Stimulated activated CD8-positive, alpha-beta memory T cell treated with anti-CD3 and anti-CD28 coated beads, Interleukin-2, amount 100 ng/mL, for 1 hour (primary cell): Measurements from ENCODE around the gene RPS19.
"Not testable (repeated sequence)": the region's sequence is repeated elsewhere in the genome, so short reads cannot be mapped to it uniquely, and the experiment has no call there.

Experiments used
- DNase-seq, 2 donors: peaks; one replicate each; pipeline ENCODE4 v3.0.0-alpha.2; 2020; ENCODE audit warnings: low read depth in 2 of 2

Gene RPS19

DNA sequence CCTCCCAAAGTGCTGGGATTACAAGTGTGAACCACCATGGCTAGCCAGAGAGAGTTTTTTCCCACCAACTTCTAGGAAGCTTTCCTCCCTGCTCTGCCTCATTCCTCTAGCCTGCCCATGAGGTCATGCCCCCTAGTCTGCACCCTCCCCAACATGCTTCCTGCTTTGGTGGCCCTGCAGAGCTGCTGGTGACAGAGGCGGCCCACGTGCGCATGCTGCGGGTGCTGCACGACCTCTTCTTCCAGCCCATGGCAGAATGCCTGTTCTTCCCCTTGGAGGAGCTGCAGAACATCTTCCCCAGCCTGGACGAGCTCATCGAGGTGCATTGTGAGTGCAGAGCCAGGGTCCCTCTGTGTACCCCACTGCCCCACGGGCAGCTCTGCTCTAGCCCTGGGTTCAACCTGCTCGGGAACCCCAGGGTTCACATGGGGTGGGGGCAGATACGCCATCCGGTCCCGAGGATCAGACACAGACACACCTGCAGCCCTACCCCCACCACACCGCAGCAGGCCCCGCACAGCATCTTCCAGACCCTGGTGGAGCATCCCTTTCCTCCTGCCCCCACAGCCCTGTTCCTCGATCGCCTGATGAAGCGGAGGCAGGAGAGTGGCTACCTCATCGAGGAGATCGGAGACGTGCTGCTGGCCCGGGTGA lies 41.8 kb downstream of the RPS19 start:
- DNase-seq, result no peak

DNA sequence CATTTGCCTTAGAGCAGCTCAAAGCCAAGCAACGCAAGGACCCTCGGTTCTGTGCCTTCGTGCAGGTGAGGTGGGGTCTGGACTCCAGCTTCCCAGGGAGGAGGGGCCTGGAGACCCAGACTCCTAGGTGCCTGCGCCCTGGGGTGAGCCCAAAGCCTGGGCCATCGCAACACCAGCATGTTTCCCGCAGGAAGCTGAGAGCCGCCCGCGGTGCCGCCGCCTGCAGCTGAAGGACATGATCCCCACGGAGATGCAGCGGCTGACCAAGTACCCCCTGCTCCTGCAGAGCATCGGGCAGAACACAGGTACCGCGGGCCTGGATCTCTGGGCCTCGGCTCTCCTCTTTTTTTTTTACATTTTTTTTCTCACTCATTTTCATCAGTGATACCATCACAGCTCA lies 42.5 kb downstream of the RPS19 start:
- no peak for DNase-seq

DNA sequence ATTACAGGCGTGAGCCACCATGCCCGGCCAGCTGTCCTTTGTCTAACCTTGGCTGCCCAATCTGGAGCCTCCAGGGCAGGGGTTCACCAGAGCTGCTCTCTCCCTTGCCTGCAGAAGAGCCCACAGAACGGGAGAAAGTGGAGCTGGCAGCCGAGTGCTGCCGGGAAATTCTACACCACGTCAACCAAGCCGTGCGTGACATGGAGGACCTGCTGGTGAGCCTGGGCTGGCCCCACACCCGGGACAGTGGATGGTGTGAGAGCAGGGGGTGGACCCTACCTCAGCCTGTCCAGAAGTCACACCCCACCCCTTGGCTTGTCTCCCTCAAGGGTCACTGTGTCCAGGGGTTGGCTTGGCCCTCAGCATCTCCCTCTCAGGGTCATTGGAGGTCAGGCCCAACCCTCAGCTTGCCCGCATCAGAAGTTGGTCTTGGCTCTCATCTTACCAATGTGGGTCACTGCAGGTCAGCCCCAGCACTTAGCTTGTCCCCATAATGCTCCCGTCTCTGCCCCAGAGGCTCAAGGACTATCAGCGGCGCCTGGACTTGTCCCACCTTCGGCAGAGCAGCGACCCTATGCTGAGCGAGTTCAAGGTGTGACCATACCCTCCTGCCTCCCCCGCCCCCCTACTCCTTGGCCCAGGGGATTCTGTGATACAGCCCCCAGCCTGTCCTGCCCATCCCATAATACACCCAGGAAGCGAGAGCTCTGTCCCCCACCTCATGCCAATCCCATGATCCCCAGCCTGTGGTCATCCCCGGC lies 43.3 kb downstream of the RPS19 start:
- DNase-seq, result no peak

DNA sequence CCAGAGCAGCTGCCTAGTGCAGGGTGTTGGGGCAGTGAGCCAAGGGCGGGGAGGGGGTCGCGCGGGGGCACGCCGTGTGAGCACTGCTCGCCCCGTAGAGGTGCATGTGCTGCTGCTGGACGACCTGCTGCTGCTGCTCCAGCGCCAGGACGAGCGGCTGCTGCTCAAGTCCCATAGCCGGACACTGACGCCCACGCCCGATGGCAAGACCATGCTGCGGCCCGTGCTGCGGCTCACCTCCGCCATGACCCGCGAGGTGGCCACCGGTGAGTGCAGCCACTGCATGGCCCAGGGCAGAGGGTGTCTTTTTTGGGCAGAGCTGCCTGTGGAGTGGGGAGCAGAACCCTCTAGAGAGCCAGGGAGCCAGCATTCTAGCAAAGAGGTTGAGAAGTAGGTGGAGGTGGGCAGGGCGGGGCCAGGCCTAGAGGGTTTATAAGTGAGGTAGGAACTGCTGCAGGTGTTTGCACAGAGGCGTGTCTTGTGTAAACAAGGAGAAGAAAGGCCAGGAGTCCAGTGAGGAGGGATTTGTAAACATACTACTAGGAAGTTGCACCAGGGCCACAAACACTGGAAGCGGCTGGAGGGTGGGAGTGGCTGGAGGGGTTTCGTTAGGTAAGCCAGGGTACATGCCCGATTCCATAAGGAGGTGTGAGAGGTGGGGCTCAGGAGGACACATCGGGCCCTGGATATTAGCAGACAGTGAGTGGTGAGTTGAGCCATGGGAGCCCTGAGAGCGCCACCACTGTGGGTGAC lies 44.2 kb downstream of the RPS19 start:
- no peak for DNase-seq

DNA sequence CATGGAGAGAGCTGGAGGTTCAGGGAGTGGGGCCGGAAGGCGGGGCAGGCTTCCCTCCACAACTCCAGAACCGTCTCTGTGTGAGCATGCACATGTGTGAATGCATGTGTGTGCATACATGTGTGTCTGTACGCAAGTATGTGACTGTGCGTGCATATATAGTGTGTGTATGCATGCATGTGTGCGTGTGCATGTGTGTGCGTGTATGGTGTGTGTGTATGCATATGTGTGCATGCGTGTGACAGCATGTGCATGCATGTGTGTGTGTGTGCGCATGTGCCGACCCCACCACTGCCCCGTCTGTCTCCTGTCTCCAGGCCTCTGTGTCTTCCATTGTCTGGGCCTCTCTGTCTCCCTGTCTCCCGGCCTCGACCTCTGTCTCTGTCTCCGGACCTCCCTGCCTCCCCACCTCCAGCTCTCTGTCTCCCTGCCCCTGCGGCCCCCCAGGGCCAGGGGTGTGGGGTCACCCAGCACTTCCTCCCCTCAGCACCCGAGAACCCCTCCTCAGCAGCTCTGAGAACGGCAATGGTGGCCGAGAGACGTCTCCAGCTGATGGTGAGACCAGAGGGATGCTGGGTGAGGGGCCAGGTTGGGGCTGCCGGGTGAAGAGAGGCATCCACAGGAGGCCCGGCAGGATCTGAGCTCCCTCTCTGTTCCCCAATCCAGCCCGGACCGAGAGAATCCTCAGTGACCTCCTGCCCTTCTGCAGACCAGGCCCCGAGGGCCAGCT lies 45.4 kb downstream of the RPS19 start:
- no peak for DNase-seq

DNA sequence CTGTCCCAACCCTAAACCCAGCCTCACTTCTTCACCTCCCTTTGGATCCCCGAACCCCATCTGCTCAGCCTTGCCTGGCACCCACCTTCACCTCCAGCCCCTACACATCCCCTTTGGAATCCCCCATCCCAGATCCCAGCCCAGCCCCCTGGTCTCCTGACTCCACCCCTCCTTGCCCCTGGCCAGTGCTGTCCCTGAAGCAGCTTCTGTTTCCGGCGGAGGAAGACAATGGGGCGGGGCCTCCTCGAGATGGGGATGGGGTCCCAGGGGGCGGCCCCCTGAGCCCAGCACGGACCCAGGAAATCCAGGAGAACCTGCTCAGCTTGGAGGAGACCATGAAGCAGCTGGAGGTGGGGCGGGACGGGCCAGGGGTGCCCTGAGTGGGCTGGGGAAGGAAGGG lies 46.2 kb downstream of the RPS19 start:
- no peak for DNase-seq

DNA sequence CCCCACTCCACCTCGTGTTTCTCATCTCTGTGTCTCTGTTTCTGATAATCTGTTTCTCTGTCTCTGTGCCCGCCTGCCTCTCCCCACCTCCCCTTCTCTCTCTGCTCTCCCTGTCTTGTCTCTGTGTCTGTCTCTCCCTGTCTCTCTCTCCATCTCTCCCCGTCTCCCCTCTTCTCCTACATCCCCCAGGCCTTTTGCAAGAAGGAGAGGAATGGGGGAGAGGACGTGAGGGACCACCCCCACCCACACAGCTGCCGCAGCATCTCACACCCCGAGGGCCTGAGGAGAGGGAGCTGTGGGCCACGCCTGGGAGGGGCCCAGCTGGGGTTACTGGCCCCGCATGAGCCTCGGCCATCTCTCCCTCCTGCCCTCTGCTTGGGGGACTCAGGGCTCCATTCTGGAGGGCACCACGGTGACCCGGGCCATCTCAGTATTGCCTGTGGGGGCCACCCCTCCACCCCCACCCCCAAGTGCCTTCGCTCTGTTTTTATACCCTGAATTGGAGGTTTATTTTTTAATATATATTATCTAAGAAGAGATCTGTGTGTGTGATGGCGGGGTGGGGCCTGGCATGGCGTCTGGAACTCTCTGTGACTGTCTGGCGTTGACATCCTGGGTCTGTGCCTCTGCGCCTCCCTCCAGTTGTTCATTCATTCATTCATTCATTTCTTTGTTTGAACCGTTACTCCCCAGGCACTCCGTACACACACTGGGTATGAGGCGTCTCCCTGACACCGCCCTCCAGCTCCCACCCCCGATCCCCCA lies 47.0 kb downstream of the RPS19 start:
- no peak for DNase-seq

DNA sequence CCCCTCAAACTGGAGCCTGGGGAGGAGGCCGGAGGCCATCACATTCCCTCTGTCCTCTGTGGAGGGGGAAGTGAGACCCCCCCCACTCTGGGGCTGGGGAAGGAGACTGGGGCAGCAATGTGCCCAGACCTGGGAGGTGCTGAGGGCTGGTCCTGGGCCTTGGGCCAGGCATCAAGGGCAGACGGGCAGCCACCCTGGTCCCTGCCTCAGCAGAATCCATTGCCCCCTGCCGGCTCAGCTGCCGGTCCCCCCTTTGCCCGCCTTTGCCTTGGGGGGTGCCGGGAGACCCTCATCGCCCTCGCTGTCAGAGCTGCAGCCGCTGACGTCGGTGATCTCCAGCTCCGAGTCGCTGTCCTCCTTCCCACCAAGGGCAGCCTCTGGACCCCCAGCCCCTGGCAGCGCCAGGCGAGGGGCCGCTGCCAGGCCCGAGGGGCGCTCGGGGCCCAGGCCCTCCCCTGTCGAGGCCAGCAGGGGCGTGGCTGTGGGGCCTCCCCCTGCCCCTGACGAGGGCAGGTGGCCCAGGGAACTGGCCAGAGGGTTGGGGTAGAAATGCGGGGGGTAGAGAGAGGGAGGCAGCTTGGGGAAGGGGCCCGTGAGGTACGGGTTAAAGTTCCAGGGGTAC lies 48.0 kb downstream of the RPS19 start:
- DNase-seq, result no peak

DNA sequence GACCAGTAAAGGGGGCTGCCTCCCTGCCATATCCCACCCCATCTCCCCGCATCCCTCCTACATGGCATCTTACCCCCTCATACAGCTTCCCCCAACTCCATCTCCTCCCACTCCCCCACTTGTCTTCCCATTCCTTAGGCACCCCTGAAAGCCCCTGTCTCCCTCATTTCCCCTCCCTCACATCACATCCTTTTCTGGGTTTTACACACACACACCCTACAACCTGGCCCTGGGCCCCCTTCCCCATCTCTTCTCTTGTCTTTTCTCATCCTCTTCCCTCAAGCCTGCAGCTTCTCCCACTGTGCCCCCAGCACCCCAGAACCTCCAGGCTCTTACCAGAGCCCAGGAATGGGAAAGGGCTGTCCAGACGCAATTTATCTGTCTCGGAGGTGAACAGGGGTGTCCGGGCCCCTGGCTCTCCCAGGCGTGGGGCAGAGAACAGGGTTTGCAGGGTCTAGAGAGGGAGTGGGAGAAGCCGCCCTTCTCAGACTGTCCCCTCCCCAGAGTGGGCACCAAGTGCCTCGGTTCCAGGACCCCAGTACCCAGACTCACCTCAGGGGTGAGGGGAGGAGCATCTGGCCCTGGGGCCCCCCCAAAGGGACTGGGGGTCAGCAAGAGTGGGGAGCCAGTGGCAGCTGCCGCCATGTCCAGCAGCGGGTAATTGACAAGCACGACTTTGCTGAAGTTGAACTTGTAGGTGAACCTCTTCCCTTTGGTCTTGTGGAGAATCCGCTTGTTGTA lies 48.8 kb downstream of the RPS19 start:
- no peak for DNase-seq

DNA sequence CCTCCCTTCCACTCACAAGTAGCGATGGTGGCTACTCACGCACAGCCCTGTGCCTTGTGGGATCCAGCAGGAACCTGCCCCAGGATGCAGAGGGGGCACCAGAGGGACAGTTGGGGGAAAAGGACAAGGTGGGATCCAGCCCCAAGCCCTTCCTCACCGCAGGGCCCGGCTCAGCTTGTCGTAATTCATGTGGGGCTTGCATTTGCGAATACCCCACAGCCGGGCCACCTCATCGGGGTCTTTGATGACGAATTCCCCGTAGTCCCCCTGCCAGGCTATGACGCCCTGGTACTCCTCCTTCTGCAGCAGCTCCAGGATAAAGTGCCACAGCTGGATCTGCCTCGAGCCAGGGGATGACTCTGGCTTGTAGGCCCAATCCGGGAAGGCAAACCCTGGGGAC lies 49.7 kb downstream of the RPS19 start:
- no peak for DNase-seq

DNA sequence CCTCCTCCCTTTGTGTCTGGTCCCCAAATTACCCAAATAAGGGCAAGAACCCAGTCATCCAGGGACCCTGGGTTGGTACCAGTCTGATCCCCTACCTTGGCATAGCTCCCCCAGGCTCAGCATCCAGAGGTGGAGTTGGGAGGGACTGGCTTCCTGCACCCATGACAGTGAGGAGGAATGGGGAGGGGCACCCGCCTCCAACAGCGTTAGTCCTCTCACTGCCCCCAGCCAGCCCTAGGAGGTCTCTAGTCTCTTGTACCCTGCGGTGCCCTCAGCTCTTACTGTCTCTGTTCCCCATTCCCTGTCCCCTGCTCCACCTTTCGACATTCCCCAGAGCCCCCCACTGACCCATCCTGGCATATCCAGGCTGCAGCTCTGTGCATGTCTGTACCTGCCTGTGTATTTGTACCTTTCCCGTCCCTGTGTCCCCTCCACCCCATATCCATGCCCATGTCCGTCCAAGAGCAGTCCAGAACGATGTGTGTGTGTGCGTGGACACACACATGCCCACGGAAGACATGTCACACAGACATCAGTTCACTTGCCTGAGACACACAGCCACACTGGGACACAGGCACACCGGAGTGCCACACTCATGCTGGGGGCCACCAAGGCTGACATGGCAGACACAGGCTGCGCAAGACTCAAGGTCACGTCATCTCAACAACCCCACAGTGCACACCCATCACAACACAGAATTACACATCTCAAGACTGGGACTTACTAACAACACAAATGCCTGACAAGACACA lies 50.4 kb downstream of the RPS19 start:
- DNase-seq, result no peak

DNA sequence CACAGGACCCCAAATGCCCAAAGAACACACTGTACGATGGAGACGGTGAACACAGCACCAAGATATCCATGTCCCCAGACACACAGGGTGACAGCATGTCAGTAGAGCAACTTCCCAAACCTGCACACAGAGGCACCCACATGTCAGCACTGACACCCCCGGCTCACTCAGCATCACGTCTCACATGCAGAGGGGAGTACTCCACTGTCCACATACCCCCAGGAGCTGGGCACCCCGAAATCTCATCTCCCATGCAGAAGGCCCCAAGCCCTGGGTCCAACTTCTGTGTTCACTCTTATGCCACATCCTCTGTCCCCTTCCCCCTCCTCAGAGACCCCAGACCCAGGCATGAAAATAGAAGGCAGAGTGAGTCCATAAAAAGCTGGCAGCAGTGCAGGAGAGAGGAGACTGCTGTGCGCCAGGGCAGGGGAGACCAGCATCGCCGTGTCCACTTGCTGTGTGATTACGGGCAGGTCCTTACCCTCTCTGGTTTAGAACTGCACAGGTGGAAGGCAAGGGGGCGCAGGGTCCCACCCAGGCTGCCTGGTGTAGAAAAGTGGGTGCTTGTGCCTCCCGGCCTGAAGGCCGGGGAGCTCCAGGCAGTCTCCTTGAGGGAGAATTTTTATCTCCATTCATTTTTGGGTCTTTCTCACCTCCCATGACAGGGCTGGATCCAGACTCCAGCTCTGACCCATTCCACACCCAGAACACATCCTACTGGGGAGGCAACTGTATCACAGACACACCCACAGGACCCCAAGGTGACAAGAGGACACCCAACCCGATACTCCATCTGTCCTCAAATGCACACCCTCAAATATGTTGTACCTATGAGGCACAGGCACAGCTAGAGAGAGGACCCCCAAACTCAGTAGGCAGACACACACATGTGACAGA lies 51.2 kb downstream of the RPS19 start:
- DNase-seq, result no peak

DNA sequence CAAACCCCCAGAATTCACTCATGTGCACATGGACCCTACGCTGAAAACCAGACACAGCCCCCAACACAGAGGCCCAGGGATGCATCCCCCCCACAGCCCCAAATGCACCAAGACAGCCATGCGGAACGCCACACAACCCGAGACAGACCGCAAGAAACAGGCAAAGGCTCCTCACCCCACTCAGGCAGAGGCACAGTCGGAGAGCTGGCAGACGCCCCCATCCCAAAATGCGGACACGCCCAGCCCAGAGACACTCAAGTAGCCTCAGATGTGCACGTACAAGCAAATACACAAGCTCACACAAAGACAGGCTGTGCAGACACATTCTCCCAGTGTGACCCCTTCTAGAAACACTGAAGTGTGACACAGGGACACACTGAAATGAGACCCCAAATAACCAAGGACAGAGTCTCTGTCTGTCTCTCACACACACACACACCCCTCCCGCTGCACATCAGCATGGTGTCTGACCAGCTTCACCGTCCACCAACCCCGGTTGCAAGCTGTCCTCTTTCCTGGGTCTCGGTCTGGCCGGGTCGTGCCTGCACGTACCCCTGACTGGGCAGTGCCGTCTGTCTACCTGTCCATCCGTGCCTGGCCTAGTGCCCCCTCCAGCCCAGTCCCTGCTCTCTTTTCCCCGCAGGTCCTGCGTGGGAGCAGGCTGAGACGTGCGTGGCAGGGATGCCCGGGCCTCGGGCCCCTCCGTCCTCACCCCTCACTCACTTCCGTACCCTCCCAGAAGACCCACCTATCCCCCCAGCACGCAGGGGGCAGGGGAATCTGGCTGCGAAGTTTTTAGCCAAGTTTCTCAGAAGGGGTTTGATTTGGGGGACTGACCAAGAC lies 52.1 kb downstream of the RPS19 start:
- DNase-seq, result no peak

DNA sequence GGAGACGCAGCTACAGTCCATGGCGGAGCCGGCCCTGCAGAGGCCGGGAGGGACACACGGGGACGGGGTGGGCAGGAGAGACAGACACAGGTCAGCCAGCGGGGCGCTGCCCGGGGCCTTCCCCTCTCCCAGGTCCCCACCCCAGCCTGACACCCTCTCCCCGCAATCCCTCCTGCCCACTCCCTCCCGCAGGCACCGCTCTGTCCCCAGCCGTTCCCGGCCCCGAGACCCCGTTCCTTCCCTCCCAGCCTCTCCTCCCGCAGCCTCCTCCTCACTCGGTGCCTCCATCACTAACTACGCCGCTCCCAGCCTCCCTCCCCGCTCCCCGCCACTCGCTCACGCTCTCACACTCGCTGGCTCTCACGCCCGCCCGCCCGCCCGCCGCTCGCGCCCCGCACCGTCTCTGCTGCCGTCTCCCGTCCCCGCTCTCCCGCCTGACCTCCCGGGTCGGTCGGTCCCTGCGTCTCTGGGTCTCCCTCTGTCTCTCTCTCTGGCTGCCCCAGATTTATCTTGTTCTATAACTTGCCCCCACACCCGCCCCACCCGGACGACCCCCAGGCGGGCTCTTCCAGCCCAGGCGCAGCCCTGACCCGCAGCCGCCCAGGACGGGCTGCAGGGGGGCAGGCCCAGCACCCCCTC lies 53.0 kb downstream of the RPS19 start:
- no peak for DNase-seq

DNA sequence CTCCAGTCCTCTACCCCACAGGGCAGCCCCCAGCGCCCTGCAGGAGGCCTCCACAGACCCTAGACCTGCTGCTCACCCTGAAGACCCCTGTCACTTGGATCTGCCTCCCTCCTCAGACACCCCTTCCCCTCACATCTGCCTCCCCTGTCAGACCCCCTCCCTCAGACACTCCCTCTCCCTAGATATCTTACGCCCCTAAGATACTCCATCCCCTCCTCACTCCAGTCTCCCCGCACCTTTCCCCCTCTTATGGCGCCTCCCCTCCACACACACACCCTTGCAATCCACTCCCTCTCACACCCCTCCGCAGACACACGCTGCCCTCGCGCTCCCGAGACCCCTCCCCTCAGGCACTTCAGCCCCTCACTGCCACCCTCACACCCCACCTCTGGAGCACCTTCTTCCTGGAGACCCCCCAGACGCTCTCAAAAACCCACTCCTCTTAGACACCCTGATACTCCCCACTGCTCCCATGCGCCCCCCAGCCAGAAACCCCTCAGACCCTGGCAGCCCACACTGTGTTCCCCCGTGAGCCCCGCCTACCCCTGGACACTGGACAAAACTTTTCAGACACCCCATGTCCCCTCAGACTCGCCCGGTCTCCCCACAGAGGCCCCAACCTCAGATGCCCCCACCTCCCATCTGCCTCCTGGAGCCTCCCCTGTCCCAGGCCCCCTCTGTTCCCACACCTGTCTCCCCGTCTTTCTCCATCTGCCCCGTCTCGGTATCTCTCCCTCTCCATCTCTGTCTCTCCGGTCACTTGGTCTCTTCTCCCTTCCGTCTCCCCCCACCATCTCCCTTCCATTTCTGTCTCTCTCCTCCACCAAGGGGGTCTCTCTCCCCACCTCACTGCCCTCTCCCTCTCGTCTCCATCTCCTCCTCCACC lies 53.7 kb downstream of the RPS19 start:
- no peak for DNase-seq

DNA sequence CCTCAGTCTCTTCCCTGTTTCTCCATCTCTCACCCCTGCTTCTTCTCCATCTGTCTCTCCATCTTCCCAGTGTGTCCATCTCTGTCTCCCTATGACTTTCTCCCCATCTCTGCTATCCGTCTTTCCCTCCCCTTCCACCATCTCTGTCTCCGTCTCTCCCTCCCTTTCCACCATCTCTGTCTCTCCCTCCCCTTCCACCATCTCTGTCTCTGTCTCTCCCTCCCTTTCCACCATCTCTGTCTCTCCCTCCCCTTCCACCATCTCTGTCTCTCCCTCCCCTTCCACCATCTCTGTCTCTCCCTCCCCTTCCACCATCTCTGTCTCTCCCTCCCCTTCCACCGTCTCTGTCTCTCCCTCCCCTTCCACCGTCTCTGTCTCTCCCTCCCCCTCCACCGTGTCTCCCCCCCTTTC lies 54.4 kb downstream of the RPS19 start:
- not testable (repeated sequence) for DNase-seq
